ENCODE results near the gene NOX1.
A peak's percentile ranks its signal among the peaks of the same experiment; 100 is the strongest.
"Not testable (repeated sequence)": the region's sequence is repeated elsewhere in the genome, so short reads cannot be mapped to it uniquely, and the experiment has no call there.

NOX1 gene

GRCh38 chrX:100819837-100820666 is 54.1 kb downstream of the NOX1 start, which contains the start of gene CSTF2:
Gene CSTF2, plus strand, starts transcription at chrX:100820391. Its CDS starts 26 bp downstream, at chrX:100820417.
- no peak for FAIRE-seq
- peak; percentile 48 for DNase-seq (ENCODE audit: insufficient read length, low spot score)
- TF ChIP-seq CTCF (IDR thresholded peaks at IDR 0.05; ENCODE audit: insufficient read depth, missing control alignments) = no peak

- DNase-seq (ENCODE audit: insufficient read length, low spot score) = no peak
- TF ChIP-seq CTCF (IDR thresholded peaks at IDR 0.05; ENCODE audit: insufficient read depth, missing control alignments) = no peak
- no peak for FAIRE-seq
Measured at GRCh38 chrX:100819534-100819836, 54.7 kb downstream of the NOX1 start.

GRCh38 chrX:100817340-100817739 is 56.8 kb downstream of the NOX1 start:
- DNase-seq (ENCODE audit: insufficient read length, low spot score) (no peak), FAIRE-seq (no peak)
- TF ChIP-seq CTCF (IDR thresholded peaks at IDR 0.05; ENCODE audit: insufficient read depth, missing control alignments) = no peak

GRCh38 chrX:100812216-100813158 is 61.7 kb downstream of the NOX1 start:
- DNase-seq (ENCODE audit: insufficient read length, low spot score) (no peak), FAIRE-seq (no peak)
- TF ChIP-seq CTCF (IDR thresholded peaks at IDR 0.05; ENCODE audit: insufficient read depth, missing control alignments) = no peak

- FAIRE-seq = not testable (repeated sequence)
Measured at GRCh38 chrX:100808265-100808664, 65.9 kb downstream of the NOX1 start.

GRCh38 chrX:100804780-100805179 is 69.4 kb downstream of the NOX1 start:
- DNase-seq (ENCODE audit: insufficient read length, low spot score) (no peak), FAIRE-seq (no peak)
- no peak for TF ChIP-seq CTCF (IDR thresholded peaks at IDR 0.05; ENCODE audit: insufficient read depth, missing control alignments)

More at GRCh38 chrX:100808265-100808664, 65.9 kb downstream of the NOX1 start:
- DNase-seq (ENCODE audit: insufficient read length, low spot score) = not testable (repeated sequence)

- TF ChIP-seq CTCF (IDR thresholded peaks at IDR 0.05; ENCODE audit: insufficient read depth, missing control alignments) = no peak
- peak; percentile 55 for FAIRE-seq
- DNase-seq (ENCODE audit: insufficient read length, low spot score) = no peak
Measured at GRCh38 chrX:100802843-100803242, 71.3 kb downstream of the NOX1 start.
